Nephron progenitor cell (in vitro differentiated cells): Measurements from ENCODE around the gene NEXN.
"Not testable (repeated sequence)": the region's sequence is repeated elsewhere in the genome, so short reads cannot be mapped to it uniquely, and the experiment has no call there.

ENCODE experiments used
- DNase-seq: peaks from one replicate; pipeline ENCODE4 v3.0.0; 2021
- H3K27ac Mint-ChIP-seq: 2 replicates; pipeline ENCODE4 v1.8.0; 2021; ENCODE audit warnings: mild to moderate bottlenecking, moderate library complexity, mixed read lengths
- H3K27me3 Mint-ChIP-seq: 2 replicates; pipeline ENCODE4 v1.8.0; 2021; ENCODE audit warnings: mild to moderate bottlenecking, low read depth, mixed read lengths; ENCODE audit not compliant: poor library complexity
- H3K36me3 Mint-ChIP-seq: 2 replicates; pipeline ENCODE4 v1.8.0; 2021; ENCODE audit warnings: low read depth, mixed read lengths
- H3K4me1 Mint-ChIP-seq: 2 replicates; pipeline ENCODE4 v1.8.0; 2021; ENCODE audit warnings: mixed read lengths
- H3K4me3 Mint-ChIP-seq: 2 replicates; pipeline ENCODE4 v1.8.0; 2021; ENCODE audit warnings: mild to moderate bottlenecking, moderate library complexity, mixed read lengths
- H3K9me3 Mint-ChIP-seq: 2 replicates; pipeline ENCODE4 v1.8.0; 2021; ENCODE audit warnings: mild to moderate bottlenecking, moderate library complexity, mixed read lengths
- CTCF ChIP-seq: fragments of 200-600 bp; sonication (generic); IDR thresholded peaks from 2 replicates; pipeline ENCODE4 v1.5.0; 2021; ENCODE audit warnings: antibody characterized with exemption

The NEXN gene

DNA sequence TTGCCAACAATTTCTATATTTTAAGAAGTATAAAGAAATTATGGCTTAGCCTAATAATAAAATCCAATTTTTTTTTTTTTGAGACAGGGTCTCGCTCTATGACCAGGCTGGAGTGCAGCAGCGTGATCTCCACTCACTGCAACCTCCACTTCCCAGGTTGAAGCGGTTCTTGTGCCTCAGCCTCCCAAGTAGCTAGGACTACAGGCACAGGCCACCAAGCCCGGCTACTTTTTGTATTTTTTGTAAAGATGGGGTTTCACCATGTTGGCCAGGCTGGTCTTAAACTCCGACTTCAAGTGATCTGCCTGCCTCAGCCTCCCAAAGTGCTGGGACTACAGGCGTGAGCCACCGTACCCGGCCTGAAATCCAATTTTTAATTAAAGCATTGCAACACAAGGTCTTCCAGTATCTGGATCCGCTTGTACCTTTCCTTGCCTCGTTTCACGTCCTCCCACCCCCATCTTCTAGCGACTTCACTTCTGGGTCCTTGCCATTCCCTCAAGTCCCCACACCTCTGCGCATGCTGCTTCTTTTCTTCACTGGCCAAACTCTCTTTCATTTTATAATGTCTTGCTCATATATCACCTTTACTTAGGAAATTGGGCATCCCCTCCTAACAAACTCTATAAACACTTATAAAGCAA, 88.1 kb downstream of the NEXN start:
- Mint-ChIP-seq H3K4me3 (peak overlapping the region; percentile 78), H3K9me3 (peaks cover 21% of the 10 kb centered on the region), H3K36me3 (peaks cover 60% of the 10 kb centered on the region), H3K4me1 (peaks cover 43% of the 10 kb centered on the region), H3K27me3 (peaks cover 2% of the 10 kb centered on the region), H3K27ac (peak overlapping the region; percentile 80)
- no peak for TF ChIP-seq CTCF
- no peak for DNase-seq

GRCh38 chr1:77977989-77978292, 89.5 kb downstream of the NEXN start:
- Mint-ChIP-seq H3K4me1 (peaks cover 45% of the 10 kb centered on the region), H3K4me3 (no peak overlapping the region), H3K27ac (no peak overlapping the region), H3K27me3 (peaks cover 2% of the 10 kb centered on the region), H3K36me3 (peaks cover 50% of the 10 kb centered on the region), H3K9me3 (peaks cover 17% of the 10 kb centered on the region)
- DNase-seq, result no peak
- TF ChIP-seq CTCF, result no peak

DNA sequence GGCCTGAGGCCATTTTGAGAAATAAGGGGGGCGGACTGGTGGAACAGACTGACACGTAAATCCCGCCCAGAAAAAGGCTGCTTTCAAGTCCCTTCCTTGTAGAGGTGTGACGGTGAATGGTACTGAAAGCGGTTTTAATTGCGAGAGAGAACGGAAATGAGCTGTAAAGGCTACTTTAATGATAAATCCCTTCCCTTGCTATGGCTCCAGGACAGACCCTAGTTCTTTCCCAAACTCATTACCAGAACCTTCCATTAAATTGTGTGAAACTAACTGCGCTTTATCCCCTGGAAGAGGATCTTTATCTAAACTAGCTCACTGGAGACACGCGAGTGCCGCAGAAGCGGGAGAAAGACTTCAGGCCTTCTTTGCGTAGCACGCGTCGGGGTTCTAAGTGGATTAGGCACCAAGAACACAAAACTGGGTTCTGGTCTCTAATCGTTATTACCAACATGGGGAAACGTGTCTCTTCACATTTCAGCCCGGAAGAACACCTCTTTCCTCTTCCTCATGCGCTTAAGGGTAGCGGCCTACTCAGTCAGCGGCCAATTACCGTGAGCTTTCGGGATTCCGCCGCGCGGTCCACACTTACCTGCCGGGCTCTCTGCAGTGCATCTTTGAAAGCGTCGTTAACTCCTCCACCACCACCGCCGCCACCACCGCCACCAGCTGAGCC, 90.0 kb downstream of the NEXN start:
- Mint-ChIP-seq H3K27ac (no peak overlapping the region), H3K4me3 (no peak overlapping the region), H3K9me3 (peaks cover 17% of the 10 kb centered on the region), H3K4me1 (peaks cover 48% of the 10 kb centered on the region), H3K36me3 (peaks cover 47% of the 10 kb centered on the region), H3K27me3 (peaks cover 2% of the 10 kb centered on the region)
- peak; percentile 51 for DNase-seq
- no peak for TF ChIP-seq CTCF

DNA sequence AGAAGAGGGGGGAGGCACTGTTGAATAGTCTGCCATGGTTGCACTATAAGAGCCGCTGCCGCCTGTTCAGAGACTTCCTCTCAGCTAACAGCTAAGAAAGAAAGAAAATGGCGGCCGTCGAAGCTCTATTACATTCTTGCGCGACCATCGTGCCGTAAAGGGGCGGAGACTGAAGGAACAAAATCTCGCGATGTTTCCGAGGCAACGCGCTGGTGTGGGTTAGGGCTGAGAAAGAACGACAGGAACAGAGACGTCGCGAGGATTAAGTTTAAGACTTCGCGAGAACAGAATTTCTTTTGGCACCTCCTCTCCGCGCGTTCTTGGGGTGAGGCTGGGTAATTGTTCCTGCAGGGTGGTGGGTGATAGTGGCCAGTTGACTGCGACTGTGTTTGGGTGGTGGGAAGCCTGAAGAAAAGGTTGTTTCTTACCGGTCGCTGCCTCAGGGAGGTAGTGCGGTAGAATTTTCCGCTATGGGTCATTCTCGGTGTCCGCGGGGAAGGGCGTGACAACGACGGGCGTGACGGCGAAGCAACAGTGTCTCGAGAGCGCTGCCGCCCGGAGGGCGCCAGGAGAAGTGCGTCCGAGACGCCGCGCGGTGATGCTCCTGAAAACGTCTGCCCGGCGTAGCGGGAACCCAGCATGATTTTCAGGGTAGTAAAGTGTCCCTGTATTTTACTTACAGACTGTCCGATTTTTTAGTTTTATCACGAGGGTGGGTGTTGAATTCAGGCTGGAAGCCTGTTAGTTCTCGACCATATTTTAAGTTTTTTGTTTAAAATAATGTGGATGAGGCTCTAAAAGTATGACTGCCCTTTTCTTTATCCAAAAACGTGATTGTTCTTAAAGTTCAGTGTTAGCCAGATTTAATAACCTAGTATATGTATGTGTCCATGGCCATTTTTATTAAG, 90.8 kb downstream of the NEXN start, which contains the start of gene FUBP1:
Gene FUBP1, minus strand, starts transcription at position 104 of the 908 bp plus-strand sequence. Its CDS starts 68 bp downstream, at position 36.
- no peak within 1 kb of the TSS for H3K27ac Mint-ChIP-seq
- peaks cover 17% of the 10 kb centered on the region for H3K9me3 Mint-ChIP-seq
- H3K4me3 Mint-ChIP-seq, result no peak within 1 kb of the TSS
- peaks cover 53% of the 10 kb centered on the region for H3K4me1 Mint-ChIP-seq
- peaks cover 45% of the 10 kb centered on the region for H3K36me3 Mint-ChIP-seq
- peaks cover 2% of the 10 kb centered on the region for H3K27me3 Mint-ChIP-seq
- peak; percentile 57 for TF ChIP-seq CTCF
- DNase-seq, result peak; percentile 92

GRCh38 chr1:77983352-77983996, 95.0 kb downstream of the NEXN start:
- H3K4me3 Mint-ChIP-seq, H3K9me3 Mint-ChIP-seq, DNase-seq, H3K27me3 Mint-ChIP-seq: not testable (repeated sequence)
- H3K36me3 Mint-ChIP-seq, result peaks cover 32% of the 10 kb centered on the region
- peaks cover 54% of the 10 kb centered on the region for H3K4me1 Mint-ChIP-seq
- peak overlapping the region; percentile 83 for H3K27ac Mint-ChIP-seq

- Mint-ChIP-seq H3K27ac (no peak overlapping the region), H3K27me3 (no peaks in the 10 kb centered on the region), H3K9me3 (no peaks in the 10 kb centered on the region), H3K4me1 (peaks cover 55% of the 10 kb centered on the region), H3K36me3 (peaks cover 37% of the 10 kb centered on the region), H3K4me3 (no peak overlapping the region)
- no peak for TF ChIP-seq CTCF
- DNase-seq, result no peak
Observed at GRCh38 chr1:77983997-77984355, 95.6 kb downstream of the NEXN start.
